ENCODE measurements around the gene MYH9. TPM values are rescaled to one million over a fixed set of nuclear protein-coding genes. Genes with fewer than 3 reads are reported as not detected.

Gene MYH9
- total RNA-seq, 1 donor from 2014 or later, result 378 TPM

DNA sequence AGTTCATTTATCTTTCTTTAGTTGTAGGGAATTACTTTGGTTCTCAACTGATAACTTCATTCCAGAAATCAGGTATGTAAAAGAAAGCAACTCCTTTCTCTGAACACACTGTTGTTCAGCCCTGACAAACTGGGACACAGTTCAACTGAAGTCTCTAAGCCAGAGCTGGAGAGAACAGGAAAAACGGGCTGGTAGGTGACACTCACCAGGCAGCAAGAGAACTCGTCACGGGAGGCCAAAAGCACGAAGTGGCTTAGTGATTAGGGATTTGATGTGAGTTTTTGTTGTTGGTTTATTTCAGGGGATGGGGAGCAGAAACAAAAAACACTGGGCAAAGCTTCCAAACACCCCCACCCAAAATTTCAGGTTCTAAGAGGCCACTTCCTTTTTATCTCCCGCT, 54.1 kb downstream of the MYH9 start:
- FAIRE-seq, result no peak

DNA sequence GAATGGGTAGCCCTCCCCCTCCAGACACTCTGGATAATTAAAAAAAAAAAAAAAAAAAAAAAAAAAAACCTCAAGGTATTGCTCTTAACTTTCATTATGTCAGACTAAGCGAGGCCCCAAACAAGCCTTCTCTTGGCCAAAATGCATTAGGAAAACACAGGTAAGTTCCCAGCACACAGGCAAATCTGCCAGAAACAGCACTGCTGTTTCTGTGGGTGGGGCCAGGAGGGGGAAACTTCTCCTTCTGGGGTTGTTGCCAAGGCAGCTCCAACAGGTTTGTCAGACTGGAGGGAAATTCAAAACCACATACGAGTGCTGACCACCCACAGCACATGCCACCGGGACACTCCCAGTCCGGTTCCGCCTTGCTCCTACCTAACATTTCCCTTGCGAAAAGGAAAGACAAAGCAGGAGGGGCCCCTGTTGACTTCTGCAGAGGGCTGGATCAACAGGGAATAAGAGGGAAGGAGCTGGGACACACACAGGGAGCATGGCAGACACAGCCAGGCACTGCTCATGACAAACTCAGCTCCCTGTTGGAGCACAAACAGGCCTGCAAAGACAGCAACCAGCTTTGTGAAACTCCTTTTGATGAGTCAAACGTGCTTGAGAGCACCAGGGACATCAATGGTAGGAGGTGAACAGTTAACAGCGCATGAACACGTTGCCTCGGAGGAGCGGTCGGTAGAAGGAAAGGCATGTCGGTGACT, 55.0 kb downstream of the MYH9 start:
- Histone ChIP-seq H3K4me3 (ENCODE audit: low read depth, low read length) (no peak overlapping the region), H3K36me3 (ENCODE audit: control insufficient read depth, insufficient read depth, low read length) (peaks cover 27% of the 10 kb centered on the region), H3K27me3 (ENCODE audit: control insufficient read depth, insufficient read depth, low read length) (no peaks in the 10 kb centered on the region)
- DNase-seq (ENCODE audit: low read depth) (peak; percentile 96), FAIRE-seq (peak; percentile 98)
- TF ChIP-seq, protein P1, sequence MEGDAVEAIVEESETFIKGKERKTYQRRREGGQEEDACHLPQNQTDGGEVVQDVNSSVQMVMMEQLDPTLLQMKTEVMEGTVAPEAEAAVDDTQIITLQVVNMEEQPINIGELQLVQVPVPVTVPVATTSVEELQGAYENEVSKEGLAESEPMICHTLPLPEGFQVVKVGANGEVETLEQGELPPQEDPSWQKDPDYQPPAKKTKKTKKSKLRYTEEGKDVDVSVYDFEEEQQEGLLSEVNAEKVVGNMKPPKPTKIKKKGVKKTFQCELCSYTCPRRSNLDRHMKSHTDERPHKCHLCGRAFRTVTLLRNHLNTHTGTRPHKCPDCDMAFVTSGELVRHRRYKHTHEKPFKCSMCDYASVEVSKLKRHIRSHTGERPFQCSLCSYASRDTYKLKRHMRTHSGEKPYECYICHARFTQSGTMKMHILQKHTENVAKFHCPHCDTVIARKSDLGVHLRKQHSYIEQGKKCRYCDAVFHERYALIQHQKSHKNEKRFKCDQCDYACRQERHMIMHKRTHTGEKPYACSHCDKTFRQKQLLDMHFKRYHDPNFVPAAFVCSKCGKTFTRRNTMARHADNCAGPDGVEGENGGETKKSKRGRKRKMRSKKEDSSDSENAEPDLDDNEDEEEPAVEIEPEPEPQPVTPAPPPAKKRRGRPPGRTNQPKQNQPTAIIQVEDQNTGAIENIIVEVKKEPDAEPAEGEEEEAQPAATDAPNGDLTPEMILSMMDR (IDR thresholded peaks at IDR 0.05; ENCODE audit: insufficient read depth, low read length, severe bottlenecking), result no peak

More for the DNA sequence above, 54.1 kb downstream of the MYH9 start:
- TF ChIP-seq, protein P1 (IDR thresholded peaks at IDR 0.05; ENCODE audit: insufficient read depth, low read length, severe bottlenecking), result no peak
- peak; percentile 65 for DNase-seq (ENCODE audit: low read depth)
- Histone ChIP-seq H3K4me3 (ENCODE audit: low read depth, low read length) (no peak overlapping the region), H3K36me3 (ENCODE audit: control insufficient read depth, insufficient read depth, low read length) (peaks cover 28% of the 10 kb centered on the region), H3K27me3 (ENCODE audit: control insufficient read depth, insufficient read depth, low read length) (no peaks in the 10 kb centered on the region)

- Histone ChIP-seq H3K4me3 (ENCODE audit: low read depth, low read length) (no peak overlapping the region), H3K36me3 (ENCODE audit: control insufficient read depth, insufficient read depth, low read length) (peaks cover 33% of the 10 kb centered on the region), H3K27me3 (ENCODE audit: control insufficient read depth, insufficient read depth, low read length) (no peaks in the 10 kb centered on the region)
- DNase-seq (ENCODE audit: low read depth) (no peak), FAIRE-seq (no peak)
- TF ChIP-seq, protein P1 (IDR thresholded peaks at IDR 0.05; ENCODE audit: insufficient read depth, low read length, severe bottlenecking), result no peak
Measured at GRCh38 chr22:36331912-36332622, 55.7 kb downstream of the MYH9 start.

DNA sequence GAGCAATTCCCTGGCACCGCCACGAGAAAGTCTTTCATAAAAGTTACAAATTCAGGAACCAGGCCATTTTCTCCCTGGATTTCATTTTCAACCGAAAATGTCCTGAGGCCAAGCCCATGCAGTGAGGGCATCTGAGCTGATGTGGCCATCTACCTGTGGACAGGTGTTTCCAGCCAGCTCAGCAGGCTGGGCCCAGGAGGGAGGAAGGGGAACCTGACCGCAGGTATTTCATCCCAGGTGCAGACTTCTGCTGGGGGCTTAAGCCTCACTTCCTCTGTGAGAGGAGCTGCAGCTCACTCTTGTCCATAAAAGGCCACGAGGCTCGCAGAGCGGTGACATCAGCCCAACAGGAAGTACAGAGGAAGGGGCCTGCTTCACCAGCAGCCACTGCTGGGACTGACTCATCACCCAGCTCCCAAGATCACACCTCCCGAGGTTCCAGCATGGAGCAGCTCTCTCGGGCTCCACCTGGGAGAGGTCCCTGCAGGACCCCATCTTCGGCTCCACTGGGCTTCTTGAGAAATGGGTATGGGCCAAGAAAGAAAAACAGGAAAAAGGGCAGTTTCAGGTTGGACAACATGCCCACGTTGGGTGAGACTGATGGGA, 56.4 kb downstream of the MYH9 start:
- H3K36me3 ChIP-seq (ENCODE audit: control insufficient read depth, insufficient read depth, low read length), result peaks cover 35% of the 10 kb centered on the region
- DNase-seq (ENCODE audit: low read depth) (peak; percentile 97), FAIRE-seq (peak; percentile 95)
- H3K27me3 ChIP-seq (ENCODE audit: control insufficient read depth, insufficient read depth, low read length), result no peaks in the 10 kb centered on the region
- TF ChIP-seq, protein P1 (IDR thresholded peaks at IDR 0.05; ENCODE audit: insufficient read depth, low read length, severe bottlenecking), result no peak
- H3K4me3 ChIP-seq (ENCODE audit: low read depth, low read length), result no peak overlapping the region

- Histone ChIP-seq H3K4me3 (ENCODE audit: low read depth, low read length) (no peak overlapping the region), H3K27me3 (ENCODE audit: control insufficient read depth, insufficient read depth, low read length) (no peaks in the 10 kb centered on the region), H3K36me3 (ENCODE audit: control insufficient read depth, insufficient read depth, low read length) (peaks cover 39% of the 10 kb centered on the region)
- TF ChIP-seq, protein P1 (IDR thresholded peaks at IDR 0.05; ENCODE audit: insufficient read depth, low read length, severe bottlenecking), result no peak
- DNase-seq (ENCODE audit: low read depth), result no peak
- FAIRE-seq, result no peak
Measured at GRCh38 chr22:36330655-36331305, 57.0 kb downstream of the MYH9 start.

Measured in bronchial epithelial cell (primary cell).